Fibroblast of pulmonary artery (primary cell): Measurements from ENCODE around the gene FBXO17.

Experiments used
- DNase-seq: peaks from one replicate; pipeline ENCODE4 v3.0.0-alpha.2; 2010; ENCODE audit warnings: low read depth
- H3K4me3 ChIP-seq: replicated peaks from 2 replicates; pipeline ENCODE4 v1.5.1; 2011; ENCODE audit warnings: low read depth, mild to moderate bottlenecking, control low read depth, low read length, moderate library complexity
- CTCF ChIP-seq: IDR thresholded peaks from 2 replicates; pipeline ENCODE4 v1.5.1; 2011; ENCODE audit warnings: mild to moderate bottlenecking, control low read depth, low read length, inconsistent platforms; ENCODE audit errors: missing control alignments

Gene FBXO17

GRCh38 chr19:38930776-38931520, 44.6 kb downstream of the FBXO17 start, which contains the start of gene MRPS12:
Gene MRPS12, plus strand, starts transcription at chr19:38930944. Its CDS starts 351 bp downstream, at chr19:38931295.
- H3K4me3 ChIP-seq = peak within 1 kb of the TSS; percentile 98
- no peak for TF ChIP-seq CTCF
- DNase-seq = peak; percentile 100

- peak; percentile 96 for DNase-seq
- peak; percentile 92 for TF ChIP-seq CTCF
- peak within 1 kb of the TSS; percentile 98 for H3K4me3 ChIP-seq
These were observed 45.4 kb downstream of the FBXO17 start, which contains the start of gene SARS2 for GRCh38 chr19:38929929-38930775. Gene SARS2, minus strand, starts transcription at chr19:38930763. Its CDS starts 27 bp downstream, at chr19:38930736.

GRCh38 chr19:38928391-38929001, 47.0 kb downstream of the FBXO17 start:
- H3K4me3 ChIP-seq = no peak overlapping the region
- no peak for DNase-seq
- TF ChIP-seq CTCF = no peak

- no peak overlapping the region for H3K4me3 ChIP-seq
- DNase-seq = no peak
- TF ChIP-seq CTCF = no peak
These were observed 51.2 kb downstream of the FBXO17 start for GRCh38 chr19:38924388-38924787.

- DNase-seq = no peak
- no peak for TF ChIP-seq CTCF
- no peak overlapping the region for H3K4me3 ChIP-seq
These were observed 53.1 kb downstream of the FBXO17 start for GRCh38 chr19:38922482-38922881.

GRCh38 chr19:38921420-38922274, 53.9 kb downstream of the FBXO17 start:
- no peak for TF ChIP-seq CTCF
- H3K4me3 ChIP-seq = no peak overlapping the region
- DNase-seq = no peak
